AML-193 (cell line): ENCODE data around the gene VPS39.

Experiments used
- DNase-seq, 2 experiments: peaks; one replicate each; lab custom pipeline; 2025; lab: John Stamatoyannopoulos, UW

The VPS39 gene

DNA sequence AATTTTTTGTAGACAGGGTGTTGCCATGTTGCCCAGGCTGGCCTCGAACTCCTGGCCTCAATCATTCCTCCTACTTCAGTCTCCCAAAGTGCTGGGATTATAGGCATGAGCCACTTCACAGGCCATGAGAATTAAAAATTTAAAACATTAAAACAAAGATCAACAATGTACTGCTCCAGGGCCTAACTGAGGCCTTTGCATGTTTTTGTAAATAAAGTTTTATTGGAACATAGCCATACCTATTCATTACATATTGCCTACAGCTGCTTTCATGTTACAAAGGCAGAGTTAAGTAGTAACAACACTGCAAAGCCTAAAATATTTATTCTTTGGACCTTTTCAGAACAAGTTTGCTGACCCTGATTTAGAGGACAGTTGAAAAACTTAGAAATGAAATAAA, 9.6 kb downstream of the VPS39 start:
- no peak for DNase-seq

DNA sequence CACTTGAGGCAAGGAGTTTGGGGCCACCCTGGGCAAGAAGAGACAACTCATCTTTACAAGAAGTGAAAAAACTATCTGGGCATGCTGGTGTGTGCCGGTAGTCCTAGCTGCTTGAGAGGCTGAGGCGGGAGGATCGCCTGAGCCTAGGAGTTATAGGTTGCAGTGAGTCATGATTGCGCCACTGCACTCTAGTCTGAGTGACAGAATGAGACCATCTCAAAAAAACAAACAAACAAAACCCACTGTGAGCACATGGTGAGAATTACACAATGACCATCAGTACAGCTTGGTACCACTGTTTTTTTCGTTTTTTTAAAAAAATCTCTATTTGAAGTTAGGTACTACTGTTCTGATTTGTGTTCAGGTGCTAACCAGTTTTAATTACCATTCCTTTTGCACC, 13.6 kb downstream of the VPS39 start:
- no peak for DNase-seq

DNA sequence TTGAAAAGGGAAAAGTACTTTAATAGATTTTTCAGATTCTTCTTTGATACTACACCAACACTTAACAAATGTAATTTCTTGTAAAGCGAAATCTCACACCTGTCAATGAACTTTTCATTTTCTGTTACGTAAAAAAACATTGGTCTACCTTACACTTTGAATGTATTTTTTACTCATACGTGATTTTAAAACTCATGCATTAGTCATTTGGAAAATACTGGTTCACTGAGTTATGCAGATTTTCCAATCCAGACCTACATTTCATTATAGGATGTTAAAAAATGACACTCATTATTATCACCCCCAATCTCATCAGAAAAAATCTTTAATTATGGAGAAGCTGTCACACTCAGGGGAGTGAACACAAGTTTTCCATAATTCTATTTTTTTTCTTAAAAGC, 14.7 kb downstream of the VPS39 start:
- no peak for DNase-seq

DNA sequence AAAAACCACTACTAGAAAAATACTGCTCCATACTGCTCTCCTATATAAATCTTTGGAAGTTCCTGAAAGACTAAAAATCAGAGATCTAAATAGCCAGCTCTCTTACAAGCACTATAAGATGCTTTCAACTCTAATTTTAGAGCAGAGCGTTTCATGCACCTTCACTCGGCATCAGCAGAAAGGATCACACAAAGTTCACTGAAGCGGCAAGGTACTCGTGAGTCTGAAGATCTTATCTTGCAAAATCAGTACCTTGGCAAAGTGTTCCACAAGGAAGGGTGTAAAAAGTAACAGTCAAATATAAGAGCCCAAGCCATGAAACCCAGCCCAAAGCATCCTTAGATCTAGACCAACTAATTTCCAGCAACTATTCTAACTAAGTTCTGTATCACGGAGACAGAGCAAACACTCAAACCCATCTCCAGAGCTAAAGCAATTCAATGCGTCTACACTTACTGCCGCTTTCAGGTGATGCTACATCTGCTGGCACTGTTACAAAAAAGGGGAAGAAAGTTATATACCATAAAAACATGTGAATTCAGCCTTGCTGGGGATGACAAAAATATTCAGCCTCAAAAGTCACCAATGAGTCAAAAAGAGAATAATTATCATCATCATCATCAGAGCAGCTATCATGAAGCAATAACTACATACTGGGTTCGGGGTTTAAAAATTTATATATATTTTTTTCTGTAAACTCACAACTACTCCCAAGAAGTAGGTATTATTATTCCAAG, 16.3 kb downstream of the VPS39 start:
- no peak for DNase-seq

DNA sequence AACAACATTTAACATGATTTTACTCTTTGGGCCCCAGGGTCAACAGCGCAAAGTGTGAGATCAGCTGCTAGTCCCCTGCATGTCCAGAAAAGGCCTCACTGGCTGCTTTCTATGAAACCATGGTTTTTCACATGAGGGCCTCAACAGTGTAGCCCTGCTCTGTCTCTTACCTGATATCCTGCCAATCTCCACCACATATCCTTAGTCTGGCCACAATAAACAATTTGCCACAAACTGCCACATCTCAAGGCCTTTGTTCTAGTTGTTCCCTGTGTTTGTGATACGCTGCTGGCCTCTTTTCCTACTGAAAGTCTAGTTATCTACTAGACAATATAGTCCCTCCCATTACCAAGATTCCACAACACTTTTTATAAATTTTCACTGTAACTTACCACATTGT, 17.7 kb downstream of the VPS39 start:
- no peak for DNase-seq

DNA sequence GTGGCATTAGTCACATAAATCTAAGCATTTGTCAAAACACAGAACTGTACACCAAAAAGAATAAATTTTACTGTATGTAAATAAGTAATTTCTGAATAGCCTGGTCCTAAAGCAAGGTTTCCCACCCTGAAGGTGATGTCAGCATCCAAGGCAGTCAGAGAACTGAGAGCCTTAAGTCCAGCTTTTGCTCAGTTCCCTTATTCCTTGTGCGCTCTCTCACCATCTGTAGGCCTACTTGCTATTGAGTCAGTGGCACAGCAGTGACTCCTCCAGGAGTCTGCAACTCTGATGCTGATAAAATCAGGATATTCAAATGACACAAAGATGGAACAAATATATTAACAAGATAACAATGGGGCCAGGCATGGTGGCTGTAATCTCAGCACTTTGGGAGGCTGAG, 22.3 kb downstream of the VPS39 start:
- DNase-seq, result no peak

DNA sequence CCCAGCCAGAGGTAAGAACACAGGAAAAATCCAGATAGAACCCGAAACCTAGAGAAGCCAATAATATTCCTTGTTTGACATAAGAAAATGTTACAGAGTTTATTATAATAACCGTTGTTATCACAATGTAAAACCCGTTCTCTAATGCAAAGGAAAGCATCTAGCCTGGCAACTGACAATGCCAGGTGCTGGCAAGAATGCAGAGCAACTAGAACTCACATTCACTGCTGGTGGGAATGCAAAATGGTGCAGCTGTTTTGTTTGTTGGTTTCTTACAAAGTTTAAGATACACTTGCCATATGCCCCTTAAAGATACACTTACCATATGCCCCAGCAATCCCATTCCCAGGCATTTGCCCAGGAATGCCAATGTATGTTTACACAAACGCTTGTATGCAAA, 23.4 kb downstream of the VPS39 start:
- DNase-seq, result no peak

DNA sequence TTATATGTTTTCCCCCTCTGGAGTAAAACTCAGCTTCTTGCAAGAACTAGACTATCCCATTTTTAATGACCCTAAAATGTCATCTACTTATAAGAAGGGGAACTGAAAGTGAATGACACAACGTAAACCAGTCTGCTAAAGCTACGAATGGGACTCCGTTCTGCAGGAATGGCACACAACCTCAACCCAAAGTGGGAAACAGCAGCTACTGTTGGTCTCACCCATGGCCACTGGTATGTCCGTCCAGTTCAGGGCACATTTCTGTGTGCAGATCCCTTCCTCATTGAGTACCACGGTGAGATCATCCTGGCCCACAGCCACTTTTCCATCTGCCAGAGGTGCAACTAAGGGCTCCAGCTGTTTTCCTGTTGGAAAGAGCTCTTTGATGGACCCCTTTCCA, 23.8 kb downstream of the VPS39 start:
- no peak for DNase-seq

DNA sequence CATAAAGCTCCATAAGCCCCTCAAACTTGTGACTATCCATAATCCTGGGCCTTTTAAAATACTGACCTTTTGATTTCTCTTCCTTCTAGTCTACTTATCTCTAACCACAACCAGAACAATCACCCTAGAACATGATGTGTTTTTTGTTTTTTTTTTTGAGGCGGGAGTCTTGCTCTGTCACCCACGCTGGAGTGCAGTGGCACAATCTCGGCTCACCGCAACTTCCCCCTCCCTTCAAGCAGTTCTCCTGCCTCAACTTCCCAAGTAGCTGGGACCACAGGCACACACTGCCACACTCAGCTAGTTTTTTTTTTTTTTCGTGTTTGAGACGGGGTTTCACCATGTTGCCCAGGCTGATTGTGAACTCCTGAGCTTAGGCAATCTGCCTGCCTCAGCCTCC, 25.1 kb downstream of the VPS39 start:
- no peak for DNase-seq

DNA sequence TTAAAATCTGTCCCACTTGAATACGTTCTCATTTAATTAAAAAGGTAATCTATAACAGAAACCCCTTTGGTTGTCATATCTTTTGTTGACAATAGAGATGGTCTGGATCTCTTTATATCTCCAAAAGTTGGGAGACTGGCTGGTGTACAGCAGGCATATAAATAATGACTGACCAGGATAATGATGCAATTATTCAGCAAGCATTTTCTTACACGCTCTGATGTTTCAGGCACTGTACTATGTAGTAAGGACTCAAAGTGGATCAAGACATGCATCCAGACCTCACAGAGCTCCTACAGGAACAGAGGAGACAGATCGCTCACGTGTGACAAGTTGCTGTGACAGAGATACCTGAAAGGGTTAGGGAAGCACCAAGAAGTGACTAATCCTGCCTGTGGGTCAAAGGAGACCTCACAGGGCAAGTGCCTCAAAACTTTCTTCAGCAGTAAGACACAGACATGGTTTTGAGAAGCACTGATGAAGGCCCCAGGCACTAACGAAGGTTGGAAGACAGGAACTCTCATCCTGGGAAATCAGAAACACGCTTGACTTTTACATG, 25.7 kb downstream of the VPS39 start:
- DNase-seq, result no peak

DNA sequence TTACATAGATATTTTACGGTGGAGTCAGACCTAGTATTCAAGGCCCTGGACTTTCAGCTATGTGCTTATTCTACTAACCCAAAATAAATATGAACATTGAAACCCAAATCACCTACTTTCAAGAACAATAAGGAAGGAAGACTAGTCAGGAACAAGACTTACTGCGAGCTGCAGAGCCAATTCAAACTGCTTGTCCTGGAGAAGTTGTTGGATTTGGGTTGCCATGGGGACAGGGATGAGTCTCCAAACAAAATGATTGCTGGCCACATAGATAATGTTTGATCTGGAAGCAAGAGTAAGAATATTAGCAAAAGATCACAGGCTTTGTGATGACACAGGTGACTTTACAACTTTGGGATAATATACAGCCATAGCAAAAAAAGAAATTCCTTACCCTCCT, 30.0 kb downstream of the VPS39 start:
- DNase-seq, result no peak

DNA sequence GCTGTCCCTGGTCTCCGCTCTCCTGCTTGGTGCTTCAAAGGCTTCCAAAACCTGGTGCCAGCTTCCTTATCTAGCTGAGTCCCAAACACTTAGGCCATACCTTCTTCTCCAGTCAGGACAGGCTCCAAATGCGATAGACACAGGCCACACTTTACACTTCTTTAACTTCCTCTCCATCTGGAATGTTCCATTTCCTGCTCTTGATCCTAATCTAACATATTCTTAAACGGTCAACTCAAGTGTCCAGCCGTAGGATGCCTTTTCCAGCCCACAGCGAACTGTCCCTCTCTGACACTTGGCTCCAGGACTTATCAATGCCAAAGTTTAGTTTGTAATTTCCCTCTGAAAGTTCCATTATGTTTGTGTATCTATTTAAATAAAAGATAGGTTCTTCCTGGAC, 32.4 kb downstream of the VPS39 start:
- DNase-seq, result no peak

DNA sequence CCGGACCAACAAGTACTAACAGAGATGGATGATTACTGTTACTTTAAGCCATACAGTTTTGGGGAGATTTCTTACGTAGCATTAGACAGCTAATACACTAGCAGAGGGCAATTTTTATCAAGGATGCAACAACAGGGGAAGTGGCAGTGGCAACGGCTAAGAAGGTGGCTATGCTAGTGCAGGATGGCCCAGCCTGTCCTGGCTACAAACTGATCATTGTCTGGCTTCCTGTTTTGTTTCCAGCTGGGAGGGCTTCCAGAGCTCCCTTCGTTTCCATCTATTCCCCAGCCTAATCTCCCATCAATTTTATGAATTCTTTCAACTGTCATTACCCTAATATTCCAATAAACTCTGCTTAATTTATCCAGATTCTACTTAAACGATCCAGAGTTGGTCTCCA, 35.6 kb downstream of the VPS39 start:
- DNase-seq, result no peak

DNA sequence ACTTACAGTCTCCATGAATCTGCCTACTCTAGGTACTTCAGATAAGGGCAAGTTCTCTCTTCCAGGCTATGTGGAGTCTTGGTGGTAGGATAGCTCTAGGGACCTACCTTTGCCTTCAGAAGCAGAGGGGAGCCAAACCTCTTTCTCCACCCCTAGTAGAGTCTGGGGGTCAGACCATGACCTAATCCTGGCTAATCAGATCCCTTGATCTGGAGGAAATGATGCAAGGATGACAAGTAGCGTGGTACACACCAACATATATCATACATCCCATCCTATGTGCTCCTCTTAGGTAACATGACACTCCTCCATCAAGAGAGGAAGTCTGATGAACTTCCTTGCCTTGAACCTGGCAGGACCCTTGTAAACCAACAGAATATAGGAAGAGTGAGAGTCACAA, 36.3 kb downstream of the VPS39 start:
- DNase-seq, result no peak

DNA sequence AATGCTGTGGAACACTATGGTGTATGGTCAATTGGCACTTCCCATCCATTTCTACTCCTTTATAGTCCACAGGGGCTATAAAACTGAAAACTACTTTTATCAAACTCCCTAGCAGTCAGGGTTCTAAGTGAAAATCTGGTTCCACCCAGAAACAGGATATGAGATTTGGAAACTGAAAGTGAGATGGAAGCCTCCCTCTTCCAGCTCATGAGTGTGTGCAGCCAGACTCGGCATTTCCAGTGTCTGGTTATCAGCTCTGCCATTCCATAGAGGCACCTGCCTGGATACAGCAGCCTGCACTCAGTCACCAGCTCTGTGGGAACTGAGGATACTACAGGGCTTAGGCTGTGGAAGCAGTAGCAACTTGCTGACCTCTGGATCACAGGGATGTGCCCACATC, 37.0 kb downstream of the VPS39 start:
- DNase-seq, result no peak

DNA sequence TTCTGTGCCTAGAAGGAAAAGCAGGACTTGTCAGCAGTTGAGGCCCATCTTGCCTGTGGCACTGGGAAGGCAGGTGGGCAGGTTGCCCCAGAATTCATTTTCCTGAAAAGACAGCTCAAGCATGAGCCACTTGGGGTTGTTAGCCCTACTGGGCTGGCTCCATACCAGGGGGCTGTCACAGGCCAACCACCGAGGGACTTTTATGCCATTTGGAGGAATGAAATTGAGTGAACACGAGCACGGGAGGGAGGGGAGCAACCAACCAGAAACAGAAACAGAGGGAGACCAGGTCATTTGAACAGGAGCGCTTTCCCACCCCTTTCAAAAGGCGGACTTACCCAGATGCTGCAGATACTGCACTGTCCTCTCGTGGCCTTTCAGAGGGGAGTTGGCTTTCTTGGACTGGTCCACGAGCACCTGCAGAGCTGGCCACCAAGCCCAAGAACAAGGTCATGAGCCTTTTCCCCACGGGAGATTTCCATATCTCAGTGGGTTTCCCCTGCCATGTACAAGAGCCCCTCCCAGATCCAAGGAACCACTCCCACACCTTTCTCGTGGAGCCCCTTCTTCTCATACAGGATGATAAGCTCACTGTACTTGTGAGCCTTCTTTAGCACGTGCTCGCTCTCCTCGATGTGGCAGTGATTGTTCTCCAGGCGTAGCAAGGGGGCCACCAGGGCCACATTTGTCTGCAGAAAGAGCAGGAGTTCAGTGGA, 41.7 kb downstream of the VPS39 start:
- no peak for DNase-seq

DNA sequence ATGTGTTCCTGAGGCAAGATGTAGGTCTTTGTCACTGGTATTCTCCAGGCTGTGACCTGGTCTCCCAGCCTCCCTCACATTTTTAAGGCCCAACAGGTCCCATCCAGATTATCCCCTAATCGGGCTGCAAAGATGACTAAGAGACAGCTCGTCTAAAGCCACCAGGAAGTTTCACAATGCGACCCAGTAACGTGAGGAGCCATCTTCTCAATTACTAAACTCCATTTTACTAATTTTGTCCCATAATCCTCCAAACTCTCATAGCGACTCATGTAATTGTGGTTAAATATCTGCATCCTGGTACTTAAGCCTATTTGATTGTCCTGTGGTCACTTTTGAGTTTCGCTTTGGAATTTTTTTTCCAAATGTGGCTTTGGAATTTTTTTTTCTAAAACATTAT, 43.0 kb downstream of the VPS39 start:
- DNase-seq, result no peak

DNA sequence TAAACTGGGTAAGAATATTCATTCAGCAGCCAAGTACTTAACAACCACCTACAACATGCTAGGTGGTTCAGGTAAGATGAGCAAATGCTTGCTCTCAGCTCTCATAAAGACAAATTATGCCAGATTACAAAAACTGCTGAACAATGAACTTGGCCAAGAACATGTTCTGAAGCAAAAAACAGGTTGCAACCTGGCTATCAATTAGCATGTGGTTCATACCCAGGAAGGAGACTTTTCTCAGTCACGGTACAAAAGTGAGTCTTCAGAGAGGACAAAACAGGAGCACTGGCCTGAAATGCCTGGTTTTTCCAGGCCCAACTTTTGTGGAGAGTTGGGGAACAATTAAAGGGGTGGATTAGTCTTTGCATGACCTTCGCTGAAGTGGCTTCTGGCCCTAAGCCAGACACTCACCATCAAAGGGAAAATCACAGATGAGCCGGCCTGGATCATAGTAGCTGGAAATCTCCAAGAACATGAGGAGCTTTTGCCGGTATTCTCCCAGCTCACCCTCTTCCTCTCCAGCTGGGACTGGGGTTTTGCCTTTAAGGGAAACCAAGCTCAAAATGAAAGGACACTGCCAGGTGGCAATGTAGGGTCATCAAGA, 44.1 kb downstream of the VPS39 start:
- DNase-seq, result no peak

DNA sequence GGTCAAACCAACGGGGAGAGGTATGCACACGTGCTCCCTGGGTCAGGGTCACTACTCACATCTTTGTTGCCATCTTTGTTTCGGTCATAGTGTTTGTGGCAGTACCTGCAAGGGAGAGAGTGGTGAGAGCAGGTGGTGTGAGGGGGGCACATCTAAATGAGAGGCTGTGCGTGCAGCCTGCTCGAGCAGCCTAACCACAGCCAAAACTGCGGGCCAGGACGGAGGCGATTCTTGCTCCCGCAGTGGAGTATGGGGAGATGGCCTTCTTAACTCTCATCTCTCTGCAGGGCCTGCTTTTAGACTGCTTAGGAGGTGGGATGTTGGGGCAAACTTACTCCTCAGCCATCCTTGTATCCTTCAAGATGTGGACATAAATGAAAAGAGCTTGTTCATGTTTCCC, 44.8 kb downstream of the VPS39 start:
- no peak for DNase-seq

DNA sequence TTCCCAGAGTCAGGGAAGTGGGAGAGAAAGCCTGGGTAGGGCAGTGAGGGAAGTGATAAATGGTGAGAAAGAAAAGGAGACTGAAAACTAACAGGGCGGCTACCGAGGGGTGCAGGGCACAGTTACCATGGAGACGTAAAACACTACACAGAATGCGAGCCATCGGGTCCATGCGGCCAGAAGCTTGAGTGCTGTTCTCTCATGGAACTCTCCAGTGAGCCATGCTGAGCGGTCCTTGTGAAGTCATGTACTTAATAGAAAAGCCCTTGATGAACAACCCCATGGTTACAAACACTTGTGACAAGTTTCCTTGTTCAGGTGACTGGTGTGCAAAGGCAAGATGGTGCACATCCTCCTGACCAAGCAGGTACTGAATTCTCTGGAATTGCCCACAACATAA, 48.0 kb downstream of the VPS39 start:
- DNase-seq, result no peak

DNA sequence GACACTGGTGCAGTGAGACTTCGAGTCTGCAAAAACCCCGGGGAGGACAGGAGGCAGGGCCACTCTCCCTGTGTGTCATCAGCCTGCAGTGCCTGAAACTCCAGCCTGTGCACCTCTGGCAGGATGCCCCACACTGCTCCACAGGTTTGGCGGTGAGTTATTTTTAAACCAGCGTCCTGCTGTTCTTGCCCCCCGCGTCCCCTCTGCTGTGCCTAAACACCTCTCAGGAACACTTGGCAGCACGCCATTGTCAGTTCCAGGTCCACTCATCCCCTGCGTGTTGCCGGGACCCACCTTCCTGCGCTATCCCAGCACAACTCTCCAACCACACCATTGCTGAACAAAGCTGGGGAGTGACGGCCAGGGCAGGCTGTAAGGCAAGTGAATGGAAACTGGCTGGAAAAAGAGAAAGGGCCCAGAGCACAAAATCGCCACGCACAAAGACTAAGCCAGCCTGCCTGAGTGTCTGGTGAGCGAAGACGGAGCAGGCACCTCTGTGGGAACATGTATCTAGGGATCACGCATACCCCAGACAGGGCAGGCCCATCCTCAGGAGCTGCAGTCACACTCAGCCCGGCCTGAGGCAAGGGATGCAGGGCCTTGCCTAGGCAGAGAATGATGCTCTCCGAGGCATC, 48.6 kb downstream of the VPS39 start:
- DNase-seq, result no peak

DNA sequence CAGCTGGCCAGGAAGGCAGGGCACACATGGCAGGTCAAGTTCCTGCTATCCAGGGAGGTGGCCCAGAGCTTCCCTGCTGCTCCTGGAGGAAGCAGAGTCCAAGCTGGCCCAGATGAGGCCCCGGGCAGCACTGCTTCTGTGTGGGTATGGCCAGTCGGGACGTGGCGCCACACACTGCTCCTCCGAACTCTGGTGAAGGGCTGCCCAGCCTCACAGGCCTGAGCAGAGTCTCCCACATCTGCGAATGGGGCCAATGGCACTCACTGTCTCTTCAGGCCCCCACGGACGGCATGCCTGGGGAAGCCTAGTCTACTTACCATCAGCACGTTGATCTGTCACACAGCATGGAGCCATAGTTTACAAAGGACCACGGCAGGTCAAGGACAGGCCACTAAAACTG, 49.2 kb downstream of the VPS39 start:
- DNase-seq, result no peak
